RWPE1 (cell line): ENCODE measurements around the gene IER5.

ENCODE experiments used
- CTCF ChIA-PET: fragments of 350-600 bp; sonication (Branson Sonifier 250); formaldehyde crosslinking; extraction: SDS; loops from one replicate; lab custom pipeline; 2021; lab: Yijun Ruan, JAX
- POLR2A ChIA-PET: fragments of 400-600 bp; formaldehyde crosslinking; extraction: SDS; loops from one replicate; lab custom pipeline; 2020; ENCODE audit warnings: antibody characterized with exemption; ENCODE audit not compliant: low non-redundant PET; lab: Yijun Ruan, JAX
- DNase-seq: peaks from one replicate; pipeline ENCODE4 v3.0.0; 2012; ENCODE audit warnings: low spot score
- H3K27ac ChIP-seq: fragments of 450-650 bp; 2 replicates; pipeline ENCODE4 v1.5.1; 2017
- CTCF ChIP-seq: fragments of 450-650 bp; conservative IDR thresholded peaks from 2 replicates; pipeline ENCODE4 v1.5.1; 2017; ENCODE audit warnings: low read depth, mild to moderate bottlenecking

The IER5 gene

DNA sequence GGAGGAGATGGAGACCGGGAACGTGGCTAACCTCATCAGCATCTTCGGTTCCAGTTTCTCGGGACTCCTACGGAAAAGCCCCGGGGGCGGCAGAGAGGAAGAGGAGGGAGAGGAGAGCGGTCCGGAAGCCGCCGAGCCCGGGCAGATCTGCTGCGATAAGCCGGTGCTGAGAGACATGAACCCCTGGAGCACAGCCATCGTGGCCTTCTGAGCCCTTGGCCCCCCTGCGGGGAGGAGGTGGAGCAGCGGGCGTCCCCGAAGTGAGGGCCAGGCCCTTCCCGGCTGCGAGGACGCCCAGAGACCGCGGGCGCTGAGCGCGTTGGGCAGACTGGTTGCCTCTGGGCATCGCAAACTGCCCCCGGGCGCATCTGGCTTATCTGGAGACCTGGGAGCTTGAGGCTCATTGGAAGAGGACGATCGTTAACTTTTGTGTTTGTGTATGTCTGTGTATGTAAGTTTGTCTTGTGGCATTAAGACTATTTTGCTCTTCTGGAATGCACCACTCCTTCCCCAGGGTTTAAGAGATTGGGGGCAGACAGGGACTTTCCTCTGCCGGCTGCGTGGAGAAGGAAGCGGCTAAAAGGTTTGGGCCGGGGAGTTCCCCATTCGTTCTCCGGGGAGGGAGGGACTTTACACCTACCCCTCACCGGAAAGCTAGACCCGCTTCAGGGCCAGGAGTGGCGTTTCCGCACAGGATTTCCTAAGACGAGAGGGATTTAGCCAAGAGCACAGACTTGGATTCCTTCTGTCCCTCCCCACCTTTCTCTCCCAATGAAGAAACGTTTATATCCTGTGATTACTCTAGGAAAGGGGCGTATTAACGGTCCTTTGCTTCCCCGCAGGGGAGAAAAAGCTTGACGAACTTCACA lies 1.4 kb downstream of the IER5 start:
- no peak for TF ChIP-seq CTCF
- peak; percentile 58 for DNase-seq
- ChIA-PET POLR2A (interaction anchor here (0.6 to 1.4 kb wide), 6 partner anchors 15 to 68 kb away, joined by 3 to 9 read pairs (median 6); partner anchors contain the start of gene STX6), CTCF (interaction anchor here (0.7 to 4.4 kb wide), 4 partner anchors 35 to 101 kb away, joined by 3 to 30 read pairs (median 4); no protein-coding TSS in a partner anchor)
- H3K27ac ChIP-seq, result peak overlapping the region; percentile 92

- TF ChIP-seq CTCF, result no peak
- peak overlapping the region; percentile 92 for H3K27ac ChIP-seq
- DNase-seq, result no peak
- ChIA-PET POLR2A (interaction anchor here (0.6 to 1.6 kb wide), 5 partner anchors 23 to 68 kb away, joined by 3 to 9 read pairs (median 4); partner anchors contain the start of gene STX6), CTCF (interaction anchor here (1.0 to 4.4 kb wide), 2 partner anchors 52 to 82 kb away, joined by 4 to 30 read pairs; no protein-coding TSS in a partner anchor)
These were observed 2.2 kb downstream of the IER5 start for GRCh38 chr1:181090641-181091126.

DNA sequence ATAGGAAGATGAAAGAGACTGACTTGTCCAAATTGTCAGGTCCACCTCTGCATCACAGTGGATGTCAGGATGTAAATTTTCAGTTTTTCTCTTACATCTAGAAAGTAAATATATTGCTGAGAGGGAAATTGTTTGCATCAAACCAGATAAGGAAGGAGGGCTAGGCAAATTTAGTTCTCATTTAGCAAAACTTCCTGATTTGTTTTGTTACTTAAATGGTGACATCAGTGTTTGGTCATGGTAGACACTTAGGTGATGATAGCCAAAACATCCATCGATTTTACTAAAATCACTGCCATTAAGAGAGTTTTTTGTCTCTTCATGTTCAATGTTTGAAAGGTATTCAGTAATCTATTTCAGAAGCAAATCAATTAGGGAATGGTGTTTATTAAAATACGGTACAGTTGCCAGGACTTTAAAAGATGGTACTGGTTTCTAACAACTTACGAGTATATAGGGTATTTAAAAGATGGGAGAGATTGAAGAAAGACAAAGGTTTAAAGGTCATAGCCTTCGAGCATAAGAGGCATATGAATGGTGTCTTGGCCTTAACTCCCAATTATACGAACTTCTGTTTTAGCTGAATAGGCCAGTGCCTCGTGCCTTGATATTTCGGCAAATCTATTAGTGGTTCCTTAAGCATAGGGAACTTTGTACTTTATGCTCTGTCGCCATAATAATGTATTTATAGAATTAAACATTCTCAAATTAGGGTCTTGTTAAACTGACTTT lies 3.0 kb downstream of the IER5 start:
- H3K27ac ChIP-seq, result no peak overlapping the region
- ChIA-PET POLR2A (interaction anchor here (0.6 to 1.6 kb wide), 8 partner anchors 12 to 69 kb away, joined by 3 to 9 read pairs (median 4); partner anchors contain the start of gene STX6), CTCF (interaction anchor here (1.0 to 4.4 kb wide), 2 partner anchors 51 to 82 kb away, joined by 4 to 30 read pairs; no protein-coding TSS in a partner anchor)
- no peak for DNase-seq
- TF ChIP-seq CTCF, result no peak

DNA sequence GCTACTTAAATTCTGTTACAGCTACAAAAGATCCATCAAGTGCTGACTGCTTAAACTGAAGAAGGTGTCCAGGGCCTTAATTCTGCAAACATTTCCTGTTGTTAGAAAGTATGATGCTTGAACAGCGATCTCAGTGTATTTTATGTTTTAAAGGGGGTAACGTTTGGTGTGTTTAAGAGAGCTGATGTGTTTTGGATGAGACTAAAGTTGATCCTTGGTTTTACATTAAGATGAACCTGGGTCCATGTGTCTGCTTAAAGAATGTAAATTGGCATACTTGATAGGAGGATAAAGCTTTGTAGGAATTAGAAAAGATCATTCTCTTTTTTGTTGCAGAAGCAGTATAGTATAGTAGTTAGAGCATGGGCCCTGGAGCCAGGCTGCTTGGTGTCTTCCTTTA lies 3.6 kb downstream of the IER5 start:
- DNase-seq, result no peak
- CTCF ChIA-PET, result interaction anchor here (4.4 kb wide), 1 partner anchor 50 kb away, joined by 30 read pairs; no protein-coding TSS in a partner anchor
- H3K27ac ChIP-seq, result peak overlapping the region; percentile 34; the same call in 1 of the 2 replicates
- TF ChIP-seq CTCF, result no peak
- POLR2A ChIA-PET, result interaction anchor here (0.6 to 1.6 kb wide), 5 partner anchors 11 to 50 kb away, joined by 3 to 8 read pairs (median 4); no protein-coding TSS in a partner anchor

DNA sequence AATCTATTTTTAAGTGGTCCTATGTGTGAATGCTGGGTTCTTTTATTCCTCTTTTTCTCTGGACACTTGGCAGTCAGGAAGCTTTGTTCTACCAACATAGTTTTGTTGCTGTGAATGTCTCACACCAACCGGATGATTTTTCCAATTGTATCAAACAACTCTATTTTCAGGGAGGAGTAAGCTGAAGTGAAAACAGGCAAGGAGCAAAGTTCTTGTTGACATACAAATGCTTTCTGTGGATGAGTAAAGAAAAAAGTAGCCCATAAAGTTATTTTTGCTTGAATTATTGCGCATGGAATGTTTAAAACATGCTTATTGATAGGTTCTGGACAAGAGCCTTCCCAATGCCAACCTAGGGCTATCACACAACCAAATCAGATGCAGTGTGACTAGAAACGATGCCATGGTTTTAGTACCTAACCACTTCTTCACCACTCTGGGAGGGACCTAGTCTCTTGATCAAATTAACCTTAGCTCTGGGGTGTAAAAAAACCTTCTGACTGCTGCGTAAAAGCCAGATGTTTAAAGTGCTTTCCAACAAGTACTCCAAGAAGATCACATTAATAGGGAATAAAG lies 4.5 kb downstream of the IER5 start:
- CTCF ChIA-PET, result interaction anchor here (1.3 to 4.4 kb wide), 2 partner anchors 12 to 50 kb away, joined by 4 to 30 read pairs; no protein-coding TSS in a partner anchor

More for the DNA sequence above, 4.5 kb downstream of the IER5 start:
- TF ChIP-seq CTCF, result no peak
- peak overlapping the region; percentile 61 for H3K27ac ChIP-seq
- no peak for DNase-seq
- POLR2A ChIA-PET, result interaction anchor here (1.3 kb wide), 2 partner anchors 47 to 49 kb away, joined by 3 to 4 read pairs; no protein-coding TSS in a partner anchor
